ENCODE results near the gene ALDH7A1. TPM values are rescaled to one million over a fixed set of nuclear protein-coding genes. Genes with fewer than 3 reads are reported as not detected.

Gene ALDH7A1
- total RNA-seq, 5 donors from 2014 or later (not counting 1 experiment from before 2014, with no cell fraction given), result 1.2 to 3.3 (median 2.1) TPM

DNA sequence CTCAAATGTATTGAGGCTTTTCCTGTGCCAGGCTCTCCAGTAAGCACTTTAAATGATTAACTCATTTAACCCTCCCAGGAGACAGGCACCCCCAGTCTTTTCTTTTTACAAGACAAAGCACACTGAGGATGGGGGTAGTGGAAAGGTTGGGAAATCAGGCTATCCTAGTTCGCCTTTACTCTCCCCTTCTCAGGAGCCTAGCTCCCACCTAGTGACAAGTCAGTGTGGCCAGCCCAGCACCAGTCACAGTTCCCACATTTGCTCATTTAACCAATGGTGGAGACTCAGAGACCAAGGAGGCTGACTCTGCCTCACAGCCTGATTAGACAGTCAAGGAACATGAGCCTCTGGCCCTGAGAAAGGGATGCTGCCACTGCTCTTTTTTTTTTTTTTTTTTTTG is 3.5 kb downstream of the ALDH7A1 start:
- no peak overlapping the region for H3K27ac Mint-ChIP-seq
- DNase-seq (no peak), ATAC-seq (replicated peaks in 1 of 4) (no peak)
- H3K36me3 ChIP-seq (ENCODE audit: control insufficient read depth in 2 of 2, extremely low read depth in 1 of 2, insufficient read depth in 1 of 2, low read length in 1 of 2), result no peaks in the 10 kb centered on the region
- H3K36me3 Mint-ChIP-seq, result no peaks in the 10 kb centered on the region
- no peak overlapping the region for H3K27ac ChIP-seq (ENCODE audit: low read length)
- POLR2A ChIA-PET, result no interaction called here
- H3K27me3 ChIP-seq (replicated peaks in 1 of 2; ENCODE audit: control insufficient read depth in 2 of 2, extremely low read depth in 1 of 2, insufficient read depth in 2 of 2, low read length in 1 of 2), result peaks cover 0 to 36% of the 10 kb centered on the region in 2 experiments
- WGBS (ENCODE audit: insufficient coverage), result no CpG with 5 or more reads among the region's 1 CpG
- H3K9me3 Mint-ChIP-seq, result no peaks in the 10 kb centered on the region
- no peaks in the 10 kb centered on the region for H3K9me3 ChIP-seq
- no peak overlapping the region for H3K4me3 ChIP-seq (ENCODE audit: control insufficient read depth in 1 of 2, extremely low read depth in 1 of 2, low read length in 1 of 2)
- no peak overlapping the region for H3K4me3 Mint-ChIP-seq
- peaks cover 10 to 16% (median 13%) of the 10 kb centered on the region in 3 donors for H3K4me1 Mint-ChIP-seq
- CTCF ChIA-PET, result interaction anchor here in 1 of 2 donors (0.7 kb wide), 1 partner anchor 235 kb away, joined by 3 read pairs; no protein-coding TSS in a partner anchor
- peaks cover 0 to 20% of the 10 kb centered on the region in 2 donors for H3K27me3 Mint-ChIP-seq
- peaks cover 3 to 16% of the 10 kb centered on the region in 2 experiments for H3K4me1 ChIP-seq (ENCODE audit: control insufficient read depth in 1 of 2, extremely low read depth in 1 of 2, insufficient read depth in 2 of 2, low read length in 2 of 2)

GRCh38 chr5:126589536-126590297 is 5.3 kb downstream of the ALDH7A1 start:
- H3K36me3 ChIP-seq (ENCODE audit: control insufficient read depth in 2 of 2, extremely low read depth in 1 of 2, insufficient read depth in 1 of 2, low read length in 1 of 2), result no peaks in the 10 kb centered on the region
- H3K4me1 Mint-ChIP-seq, result peaks cover 6 to 10% (median 10%) of the 10 kb centered on the region in 3 donors
- H3K4me1 ChIP-seq (ENCODE audit: control insufficient read depth in 1 of 2, extremely low read depth in 1 of 2, insufficient read depth in 2 of 2, low read length in 2 of 2), result peaks cover 3 to 8% of the 10 kb centered on the region in 2 experiments
- no peaks in the 10 kb centered on the region for H3K36me3 Mint-ChIP-seq
- POLR2A ChIA-PET, result interaction anchor here in 1 of 2 donors (0.6 kb wide), 1 partner anchor 13 kb away, joined by 9 read pairs; no protein-coding TSS in a partner anchor
- WGBS (ENCODE audit: insufficient coverage), result 84% methylated on average over 19 of the region's 28 CpGs
- peaks cover 0 to 28% of the 10 kb centered on the region in 2 experiments for H3K27me3 ChIP-seq (replicated peaks in 1 of 2; ENCODE audit: control insufficient read depth in 2 of 2, extremely low read depth in 1 of 2, insufficient read depth in 2 of 2, low read length in 1 of 2)
- DNase-seq (no peak), ATAC-seq (replicated peaks in 1 of 4) (no peak)
- CTCF ChIA-PET, result no interaction called here
- H3K27ac Mint-ChIP-seq, result no peak overlapping the region
- no peak overlapping the region for H3K4me3 Mint-ChIP-seq
- H3K4me3 ChIP-seq (ENCODE audit: control insufficient read depth in 1 of 2, extremely low read depth in 1 of 2, low read length in 1 of 2), result no peak overlapping the region
- H3K27ac ChIP-seq (ENCODE audit: low read length), result no peak overlapping the region
- H3K9me3 Mint-ChIP-seq, result no peaks in the 10 kb centered on the region
- H3K27me3 Mint-ChIP-seq, result peaks cover 0 to 17% of the 10 kb centered on the region in 2 donors
- H3K9me3 ChIP-seq, result no peaks in the 10 kb centered on the region

- Mint-ChIP-seq H3K36me3 (no peaks in the 10 kb centered on the region), H3K4me3 (no peak overlapping the region), H3K27me3 (peaks cover 0 to 11% of the 10 kb centered on the region in 2 donors), H3K4me1 (no peaks in the 10 kb centered on the region), H3K27ac (no peak overlapping the region), H3K9me3 (no peaks in the 10 kb centered on the region)
- peaks cover 0 to 21% of the 10 kb centered on the region in 2 experiments for H3K27me3 ChIP-seq (replicated peaks in 1 of 2; ENCODE audit: control insufficient read depth in 2 of 2, extremely low read depth in 1 of 2, insufficient read depth in 2 of 2, low read length in 1 of 2)
- ChIA-PET CTCF (no interaction called here), POLR2A (no interaction called here)
- no peak overlapping the region for H3K4me3 ChIP-seq (ENCODE audit: control insufficient read depth in 1 of 2, extremely low read depth in 1 of 2, low read length in 1 of 2)
- H3K9me3 ChIP-seq, result no peaks in the 10 kb centered on the region
- no peak for DNase-seq
- no peak for ATAC-seq (replicated peaks in 1 of 4)
- no peaks in the 10 kb centered on the region for H3K4me1 ChIP-seq (ENCODE audit: control insufficient read depth in 1 of 2, extremely low read depth in 1 of 2, insufficient read depth in 2 of 2, low read length in 2 of 2)
- H3K27ac ChIP-seq (ENCODE audit: low read length), result no peak overlapping the region
- WGBS (ENCODE audit: insufficient coverage), result 88% methylated on average over 4 of the region's 9 CpGs
- H3K36me3 ChIP-seq (ENCODE audit: control insufficient read depth in 2 of 2, extremely low read depth in 1 of 2, insufficient read depth in 1 of 2, low read length in 1 of 2), result no peaks in the 10 kb centered on the region
These were observed 7.2 kb downstream of the ALDH7A1 start for GRCh38 chr5:126587551-126588390.

- no peaks in the 10 kb centered on the region for H3K9me3 Mint-ChIP-seq
- no peak overlapping the region for H3K4me3 Mint-ChIP-seq
- H3K27ac Mint-ChIP-seq, result no peak overlapping the region
- Histone ChIP-seq H3K9me3 (no peaks in the 10 kb centered on the region), H3K36me3 (ENCODE audit: control insufficient read depth in 2 of 2, extremely low read depth in 1 of 2, insufficient read depth in 1 of 2, low read length in 1 of 2) (no peaks in the 10 kb centered on the region), H3K27me3 (replicated peaks in 1 of 2; ENCODE audit: control insufficient read depth in 2 of 2, extremely low read depth in 1 of 2, insufficient read depth in 2 of 2, low read length in 1 of 2) (peaks cover 0 to 3% of the 10 kb centered on the region in 2 experiments), H3K27ac (ENCODE audit: low read length) (no peak overlapping the region), H3K4me1 (ENCODE audit: control insufficient read depth in 1 of 2, extremely low read depth in 1 of 2, insufficient read depth in 2 of 2, low read length in 2 of 2) (no peaks in the 10 kb centered on the region), H3K4me3 (ENCODE audit: control insufficient read depth in 1 of 2, extremely low read depth in 1 of 2, low read length in 1 of 2) (no peak overlapping the region)
- no peaks in the 10 kb centered on the region for H3K4me1 Mint-ChIP-seq
- ChIA-PET POLR2A (no interaction called here), CTCF (no interaction called here)
- H3K27me3 Mint-ChIP-seq, result peaks cover 0 to 7% of the 10 kb centered on the region in 2 donors
- H3K36me3 Mint-ChIP-seq, result no peaks in the 10 kb centered on the region
- WGBS (ENCODE audit: insufficient coverage), result no CpG with 5 or more reads among the region's 3 CpGs
- ATAC-seq (replicated peaks in 1 of 4) (no peak), DNase-seq (no peak)
These were observed 11.3 kb downstream of the ALDH7A1 start for GRCh38 chr5:126583761-126584160.

DNA sequence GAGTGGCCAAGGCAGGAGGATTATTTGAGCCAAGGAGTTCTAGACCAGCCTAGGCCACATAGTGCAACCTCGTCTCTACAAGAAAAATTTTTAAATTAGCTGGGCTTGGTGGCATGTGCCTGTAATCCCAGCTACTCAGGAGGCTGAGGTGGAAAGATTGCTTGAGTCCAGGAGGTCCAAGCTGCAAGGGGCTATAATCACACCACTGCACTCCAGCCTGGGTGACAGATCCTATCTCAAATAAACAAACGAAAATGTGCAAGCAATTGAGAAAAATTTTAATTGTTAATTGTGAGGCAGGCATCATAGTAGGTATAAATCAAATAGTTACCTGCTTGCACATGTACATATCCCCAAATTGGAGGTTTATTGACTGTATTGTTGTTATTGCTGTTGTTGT is 15.3 kb downstream of the ALDH7A1 start:
- no peaks in the 10 kb centered on the region for H3K27me3 ChIP-seq (replicated peaks in 1 of 2; ENCODE audit: control insufficient read depth in 2 of 2, extremely low read depth in 1 of 2, insufficient read depth in 2 of 2, low read length in 1 of 2)
- no peak overlapping the region for H3K4me3 ChIP-seq (ENCODE audit: control insufficient read depth in 1 of 2, extremely low read depth in 1 of 2, low read length in 1 of 2)
- H3K4me1 Mint-ChIP-seq, result no peaks in the 10 kb centered on the region
- no peaks in the 10 kb centered on the region for H3K9me3 ChIP-seq
- ATAC-seq (replicated peaks in 1 of 4), result no peak
- no CpG with 5 or more reads among the region's 2 CpGs for WGBS (ENCODE audit: insufficient coverage)
- no peak overlapping the region for H3K4me3 Mint-ChIP-seq
- POLR2A ChIA-PET, result interaction anchor here in 1 of 2 donors (0.5 kb wide), 1 partner anchor 31 kb away, joined by 3 read pairs; no protein-coding TSS in a partner anchor
- DNase-seq, result no peak
- H3K27me3 Mint-ChIP-seq, result peaks cover 0 to 4% of the 10 kb centered on the region in 2 donors
- H3K36me3 ChIP-seq (ENCODE audit: control insufficient read depth in 2 of 2, extremely low read depth in 1 of 2, insufficient read depth in 1 of 2, low read length in 1 of 2), result no peaks in the 10 kb centered on the region
- H3K4me1 ChIP-seq (ENCODE audit: control insufficient read depth in 1 of 2, extremely low read depth in 1 of 2, insufficient read depth in 2 of 2, low read length in 2 of 2), result no peaks in the 10 kb centered on the region
- no peak overlapping the region for H3K27ac Mint-ChIP-seq
- H3K36me3 Mint-ChIP-seq, result no peaks in the 10 kb centered on the region
- H3K9me3 Mint-ChIP-seq, result no peaks in the 10 kb centered on the region
- H3K27ac ChIP-seq (ENCODE audit: low read length), result no peak overlapping the region
- CTCF ChIA-PET, result interaction anchor here in 1 of 2 donors (0.5 kb wide), 1 partner anchor 39 kb away, joined by 13 read pairs; no protein-coding TSS in a partner anchor

DNA sequence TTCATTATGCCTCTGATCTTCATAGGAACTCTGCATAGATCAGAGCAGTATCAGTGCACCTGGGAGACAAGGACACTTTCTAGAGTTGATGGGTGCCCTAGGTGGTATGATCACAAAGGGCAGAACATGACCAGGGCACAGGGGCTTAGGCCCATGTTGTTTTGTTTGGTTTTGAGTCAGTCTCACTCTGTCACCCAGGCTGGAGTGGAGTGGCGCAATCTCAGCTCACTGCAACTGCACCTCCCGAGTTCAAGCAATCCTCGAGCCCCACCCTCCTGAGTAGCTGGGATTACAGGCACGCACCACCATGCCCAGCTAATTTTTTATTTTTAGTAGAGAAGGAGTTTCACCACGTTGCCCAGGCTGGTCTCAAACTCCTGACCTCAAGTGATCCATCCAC is 17.6 kb downstream of the ALDH7A1 start:
- H3K27ac ChIP-seq (ENCODE audit: low read length), result no peak overlapping the region
- no peaks in the 10 kb centered on the region for H3K36me3 Mint-ChIP-seq
- H3K9me3 Mint-ChIP-seq, result no peaks in the 10 kb centered on the region
- H3K36me3 ChIP-seq (ENCODE audit: control insufficient read depth in 2 of 2, extremely low read depth in 1 of 2, insufficient read depth in 1 of 2, low read length in 1 of 2), result no peaks in the 10 kb centered on the region
- ChIA-PET CTCF (no interaction called here), POLR2A (no interaction called here)
- H3K9me3 ChIP-seq, result no peaks in the 10 kb centered on the region
- WGBS (ENCODE audit: insufficient coverage), result 17% methylated on average over 1 of the region's 5 CpGs
- H3K4me1 Mint-ChIP-seq, result no peaks in the 10 kb centered on the region
- no peak overlapping the region for H3K4me3 ChIP-seq (ENCODE audit: control insufficient read depth in 1 of 2, extremely low read depth in 1 of 2, low read length in 1 of 2)
- DNase-seq, result no peak
- ATAC-seq (replicated peaks in 1 of 4), result no peak
- no peaks in the 10 kb centered on the region for H3K4me1 ChIP-seq (ENCODE audit: control insufficient read depth in 1 of 2, extremely low read depth in 1 of 2, insufficient read depth in 2 of 2, low read length in 2 of 2)
- no peak overlapping the region for H3K4me3 Mint-ChIP-seq
- no peaks in the 10 kb centered on the region for H3K27me3 Mint-ChIP-seq
- H3K27me3 ChIP-seq (replicated peaks in 1 of 2; ENCODE audit: control insufficient read depth in 2 of 2, extremely low read depth in 1 of 2, insufficient read depth in 2 of 2, low read length in 1 of 2), result no peaks in the 10 kb centered on the region
- no peak overlapping the region for H3K27ac Mint-ChIP-seq

All from T-cell (primary cell).